Measurements from ENCODE around the gene CABP4. TPM values are rescaled to one million over a fixed set of nuclear protein-coding genes. Genes with fewer than 3 reads are reported as not detected.

The CABP4 gene
- total RNA-seq, 1 experiment from 2014 or later = not detected

GRCh38 chr11:67419325-67420049 lies 35.7 kb upstream of the CABP4 start:
- H3K4me1 Mint-ChIP-seq (ENCODE audit: low read depth, unreplicated experiment) = peaks cover 36% of the 10 kb centered on the region
- Histone ChIP-seq H3K4me3 (ENCODE audit: low read depth, low read length) (no peak overlapping the region; the same call in 1 of the 2 replicates), H3K27me3 (replicated peaks; ENCODE audit: control insufficient read depth, insufficient read depth, low read length) (no peaks in the 10 kb centered on the region), H3K4me1 (peaks cover 18% of the 10 kb centered on the region), H3K36me3 (ENCODE audit: control insufficient read depth, insufficient read depth, low read length) (no peaks in the 10 kb centered on the region), H3K9me3 (no peaks in the 10 kb centered on the region)
- peak overlapping the region; percentile 68 for H3K27ac Mint-ChIP-seq (ENCODE audit: unreplicated experiment)
- DNase-seq = no peak
- ChIA-PET CTCF (interaction anchor here (1.4 to 4.1 kb wide), 3 partner anchors 12 to 28 kb away, joined by 3 to 45 read pairs (median 9); partner anchors contain the start of genes PPP1CA and RAD9A), POLR2A (interaction anchor here (0.6 to 1.7 kb wide), 3 partner anchors 18 to 88 kb away, joined by 5 to 18 read pairs (median 9); partner anchors contain the start of genes CDK2AP2, CORO1B and PPP1CA)
- H3K36me3 Mint-ChIP-seq (ENCODE audit: insufficient read depth, unreplicated experiment) = peaks cover 29% of the 10 kb centered on the region
- peak overlapping the region; percentile 71 for H3K4me3 Mint-ChIP-seq (ENCODE audit: unreplicated experiment)
- H3K9me3 Mint-ChIP-seq (ENCODE audit: unreplicated experiment) = no peaks in the 10 kb centered on the region
- TF ChIP-seq CTCF (IDR thresholded peaks at IDR 0.05; ENCODE audit: insufficient read depth in 1 of 2, low read depth in 1 of 2, low read length in 1 of 2, severe bottlenecking in 1 of 2, unreplicated experiment in 1 of 2) = no peak
- no peaks in the 10 kb centered on the region for H3K27me3 Mint-ChIP-seq (ENCODE audit: insufficient read depth, unreplicated experiment)
- BruUV-seq (replicated peaks) = no TSS peak
- intact Hi-C loops (cut with micrococcal nuclease; ENCODE audit: unreplicated experiment) = loop anchor here (2.0 kb wide), 1 partner anchor 49 kb away; the partner anchor contains the start of gene TMEM134

GRCh38 chr11:67420147-67420645 lies 35.0 kb upstream of the CABP4 start:
- ChIA-PET CTCF (interaction anchor here (0.5 to 4.1 kb wide), 6 partner anchors 13 to 69 kb away, joined by 3 to 45 read pairs (median 4); partner anchors contain the start of genes CORO1B, PPP1CA and RAD9A), POLR2A (interaction anchor here (0.6 to 1.7 kb wide), 5 partner anchors 13 to 88 kb away, joined by 3 to 18 read pairs (median 6); partner anchors contain the start of genes CDK2AP2, CORO1B and PPP1CA)
- BruUV-seq (replicated peaks) = TSS peak; percentile 39
- no peaks in the 10 kb centered on the region for H3K9me3 ChIP-seq
- H3K4me3 Mint-ChIP-seq (ENCODE audit: unreplicated experiment) = peak overlapping the region; percentile 71
- H3K4me1 Mint-ChIP-seq (ENCODE audit: low read depth, unreplicated experiment) = peaks cover 33% of the 10 kb centered on the region
- no peaks in the 10 kb centered on the region for H3K27me3 ChIP-seq (replicated peaks; ENCODE audit: control insufficient read depth, insufficient read depth, low read length)
- H3K27ac Mint-ChIP-seq (ENCODE audit: unreplicated experiment) = peak overlapping the region; percentile 68
- H3K36me3 Mint-ChIP-seq (ENCODE audit: insufficient read depth, unreplicated experiment) = peaks cover 29% of the 10 kb centered on the region
- peaks cover 13% of the 10 kb centered on the region for H3K4me1 ChIP-seq
- H3K36me3 ChIP-seq (ENCODE audit: control insufficient read depth, insufficient read depth, low read length) = no peaks in the 10 kb centered on the region
- TF ChIP-seq CTCF (IDR thresholded peaks at IDR 0.05; ENCODE audit: insufficient read depth in 1 of 2, low read depth in 1 of 2, low read length in 1 of 2, severe bottlenecking in 1 of 2, unreplicated experiment in 1 of 2) = no peak
- peak overlapping the region; percentile 59 for H3K4me3 ChIP-seq (ENCODE audit: low read depth, low read length)
- no peak for DNase-seq
- H3K27me3 Mint-ChIP-seq (ENCODE audit: insufficient read depth, unreplicated experiment) = no peaks in the 10 kb centered on the region
- H3K9me3 Mint-ChIP-seq (ENCODE audit: unreplicated experiment) = no peaks in the 10 kb centered on the region
- intact Hi-C loops (cut with micrococcal nuclease; ENCODE audit: unreplicated experiment) = loop anchor here (2.0 kb wide), 1 partner anchor 49 kb away; the partner anchor contains the start of gene TMEM134
